HUES48 (cell line): ENCODE data around the gene ZDHHC8.

ENCODE experiments used
- H3K27ac ChIP-seq: one replicate; pipeline ENCODE4 v1.7.0; 2013; ENCODE audit warnings: low read depth, low read length, inconsistent platforms
- H3K27me3 ChIP-seq: 2 replicates; pipeline ENCODE4 v1.6.1; 2013; ENCODE audit warnings: mild to moderate bottlenecking, low read length; ENCODE audit not compliant: control insufficient read depth, insufficient read depth
- H3K36me3 ChIP-seq: 2 replicates; pipeline ENCODE4 v1.6.1; 2013; ENCODE audit warnings: low read length; ENCODE audit not compliant: control insufficient read depth, insufficient read depth
- H3K4me1 ChIP-seq: 2 replicates; pipeline ENCODE4 v1.6.1; 2013; ENCODE audit warnings: mild to moderate bottlenecking, low read length; ENCODE audit not compliant: control insufficient read depth, insufficient read depth
- H3K4me3 ChIP-seq: 2 replicates; pipeline ENCODE4 v1.5.1; 2013; ENCODE audit warnings: mild to moderate bottlenecking, low read depth, low read length
- H3K9ac ChIP-seq: 2 replicates; pipeline ENCODE4 v1.6.1; 2013; ENCODE audit warnings: mild to moderate bottlenecking, low read depth, low read length, moderate library complexity
- H3K9me3 ChIP-seq: 2 replicates; pipeline ENCODE4 v1.6.1; 2013; ENCODE audit warnings: low read length; ENCODE audit not compliant: control insufficient read depth, insufficient read depth

ZDHHC8 gene

DNA sequence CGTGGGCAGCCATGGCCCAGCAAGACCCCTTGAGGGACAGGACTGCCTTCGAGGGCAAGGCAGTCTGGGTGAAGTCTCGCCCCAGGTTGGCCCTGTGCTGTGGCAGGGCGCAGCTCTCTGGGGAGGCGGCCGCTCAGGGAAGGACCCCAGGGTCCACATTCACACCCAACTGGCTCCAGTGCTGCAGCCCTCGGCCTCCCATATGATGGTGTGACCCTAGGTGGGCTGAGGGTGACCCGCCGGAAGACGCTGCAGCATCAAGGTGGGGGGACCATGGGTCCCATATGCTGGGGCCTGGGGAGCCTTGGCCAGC, 47.3 kb downstream of the ZDHHC8 start:
- Histone ChIP-seq H3K4me3 (no peak overlapping the region), H3K4me1 (no peaks in the 10 kb centered on the region), H3K9ac (no peak overlapping the region), H3K36me3 (no peaks in the 10 kb centered on the region), H3K9me3 (no peaks in the 10 kb centered on the region), H3K27ac (no peak overlapping the region), H3K27me3 (no peaks in the 10 kb centered on the region)

GRCh38 chr22:20179455-20180244, 48.0 kb downstream of the ZDHHC8 start:
- Histone ChIP-seq H3K27ac (no peak overlapping the region), H3K36me3 (no peaks in the 10 kb centered on the region), H3K27me3 (no peaks in the 10 kb centered on the region), H3K9ac (no peak overlapping the region), H3K4me1 (no peaks in the 10 kb centered on the region), H3K9me3 (no peaks in the 10 kb centered on the region), H3K4me3 (no peak overlapping the region)

DNA sequence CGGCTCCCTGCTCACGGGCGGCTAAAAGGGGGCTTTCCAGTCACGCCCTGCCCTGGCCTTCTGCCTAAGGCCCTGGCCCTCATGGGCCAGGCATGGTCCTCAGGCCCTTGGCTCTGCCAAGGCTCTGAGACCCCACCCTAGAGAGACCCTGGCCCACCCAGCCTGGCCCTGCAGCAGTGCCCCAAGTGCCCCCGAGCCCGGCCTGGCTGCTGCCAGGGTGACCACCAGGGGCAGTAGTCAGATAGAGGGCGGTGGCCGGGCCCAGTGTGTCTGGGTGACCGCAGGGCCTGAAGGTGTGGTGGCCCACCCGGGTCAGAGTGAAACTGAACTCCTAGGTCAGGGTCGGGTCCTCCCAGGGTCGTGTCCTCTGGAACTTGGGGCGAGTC, 48.6 kb downstream of the ZDHHC8 start:
- H3K27me3 ChIP-seq = no peaks in the 10 kb centered on the region
- H3K4me3 ChIP-seq = no peak overlapping the region
- H3K36me3 ChIP-seq = no peaks in the 10 kb centered on the region
- no peaks in the 10 kb centered on the region for H3K4me1 ChIP-seq
- no peak overlapping the region for H3K27ac ChIP-seq
- H3K9ac ChIP-seq = no peak overlapping the region
- H3K9me3 ChIP-seq = no peaks in the 10 kb centered on the region

DNA sequence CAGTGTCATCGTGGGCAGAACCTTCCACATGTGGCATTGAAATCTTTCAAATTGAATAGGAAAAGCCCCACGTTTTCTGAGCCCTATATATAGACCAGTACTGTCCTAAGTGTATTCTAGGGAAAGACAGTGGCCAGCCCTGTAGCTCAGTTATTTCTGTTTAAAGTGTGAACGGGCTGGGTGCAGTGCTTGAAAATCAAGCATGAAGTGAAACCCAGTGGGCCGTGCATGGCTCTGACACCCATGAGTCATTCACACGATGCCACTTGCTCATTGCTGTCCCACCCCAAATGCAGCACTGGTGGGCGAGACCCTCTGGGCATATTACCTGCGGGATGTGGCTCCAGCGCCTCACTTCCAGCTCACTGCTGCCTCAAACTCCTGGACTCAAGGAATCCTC, 49.0 kb downstream of the ZDHHC8 start:
- no peaks in the 10 kb centered on the region for H3K9me3 ChIP-seq
- H3K36me3 ChIP-seq = no peaks in the 10 kb centered on the region
- no peak overlapping the region for H3K9ac ChIP-seq
- no peaks in the 10 kb centered on the region for H3K27me3 ChIP-seq
- no peaks in the 10 kb centered on the region for H3K4me1 ChIP-seq
- H3K27ac ChIP-seq = no peak overlapping the region
- H3K4me3 ChIP-seq = no peak overlapping the region

- Histone ChIP-seq H3K4me1 (0 out of 2 replicates have a peak, but pooled peaks cover 3% of the 10 kb centered on the region), H3K27ac (no peak overlapping the region), H3K27me3 (no peaks in the 10 kb centered on the region), H3K4me3 (no peak overlapping the region), H3K9me3 (no peaks in the 10 kb centered on the region), H3K9ac (no peak overlapping the region), H3K36me3 (no peaks in the 10 kb centered on the region)
These were observed 49.7 kb downstream of the ZDHHC8 start for GRCh38 chr22:20181194-20181883.

GRCh38 chr22:20181884-20182236, 50.3 kb downstream of the ZDHHC8 start:
- 0 out of 2 replicates have a peak, but pooled peaks cover 3% of the 10 kb centered on the region for H3K4me1 ChIP-seq
- no peak overlapping the region for H3K9ac ChIP-seq
- no peaks in the 10 kb centered on the region for H3K27me3 ChIP-seq
- no peaks in the 10 kb centered on the region for H3K9me3 ChIP-seq
- no peak overlapping the region for H3K27ac ChIP-seq
- H3K4me3 ChIP-seq = no peak overlapping the region
- H3K36me3 ChIP-seq = no peaks in the 10 kb centered on the region

GRCh38 chr22:20182365-20182764, 50.8 kb downstream of the ZDHHC8 start:
- Histone ChIP-seq H3K9me3 (no peaks in the 10 kb centered on the region), H3K4me1 (0 out of 2 replicates have a peak, but pooled peaks cover 7% of the 10 kb centered on the region), H3K36me3 (no peaks in the 10 kb centered on the region), H3K4me3 (no peak overlapping the region), H3K27me3 (no peaks in the 10 kb centered on the region), H3K9ac (no peak overlapping the region), H3K27ac (no peak overlapping the region)

GRCh38 chr22:20183101-20183500, 51.5 kb downstream of the ZDHHC8 start:
- no peak overlapping the region for H3K9ac ChIP-seq
- H3K36me3 ChIP-seq = no peaks in the 10 kb centered on the region
- no peaks in the 10 kb centered on the region for H3K9me3 ChIP-seq
- 0 out of 2 replicates have a peak, but pooled peaks cover 7% of the 10 kb centered on the region for H3K4me1 ChIP-seq
- H3K27me3 ChIP-seq = no peaks in the 10 kb centered on the region
- no peak overlapping the region for H3K27ac ChIP-seq
- no peak overlapping the region for H3K4me3 ChIP-seq

GRCh38 chr22:20183823-20184222, 52.2 kb downstream of the ZDHHC8 start:
- Histone ChIP-seq H3K27ac (no peak overlapping the region), H3K4me3 (no peak overlapping the region), H3K4me1 (0 out of 2 replicates have a peak, but pooled peaks cover 7% of the 10 kb centered on the region), H3K36me3 (no peaks in the 10 kb centered on the region), H3K9me3 (no peaks in the 10 kb centered on the region), H3K9ac (no peak overlapping the region), H3K27me3 (no peaks in the 10 kb centered on the region)

DNA sequence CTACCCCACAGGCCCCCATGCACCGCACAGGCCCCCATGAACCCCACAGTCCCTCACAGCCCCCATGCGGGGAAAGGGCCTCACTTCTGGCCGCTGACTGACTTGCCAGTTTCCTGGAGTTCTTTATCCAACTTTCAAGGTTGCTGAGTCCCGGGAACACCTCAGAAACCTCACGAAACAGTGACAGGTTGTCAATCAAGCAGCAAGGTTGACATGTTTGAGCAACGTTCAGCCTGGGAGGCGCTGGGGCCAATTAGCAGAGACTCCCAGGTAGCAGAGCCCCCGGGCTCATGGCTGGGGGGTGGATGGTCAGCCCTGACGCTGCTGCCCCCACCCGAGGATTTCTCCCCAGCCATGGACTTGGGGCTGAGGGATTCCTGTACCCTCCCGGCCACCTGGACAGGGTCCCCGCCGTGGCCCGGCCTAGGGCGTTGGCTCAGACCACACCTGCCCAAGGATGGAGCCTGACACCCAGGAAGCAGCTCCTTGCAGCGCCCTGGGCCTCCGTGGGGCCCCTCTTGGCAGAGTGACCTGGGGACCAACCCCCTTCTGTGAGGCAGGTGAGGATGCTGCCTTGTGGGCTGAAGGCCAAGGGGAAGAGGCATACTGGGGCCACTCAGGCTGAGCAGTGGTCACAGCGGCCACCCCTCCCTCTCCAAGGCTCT, 53.0 kb downstream of the ZDHHC8 start:
- Histone ChIP-seq H3K27me3 (no peaks in the 10 kb centered on the region), H3K9ac (no peak overlapping the region), H3K9me3 (no peaks in the 10 kb centered on the region), H3K36me3 (no peaks in the 10 kb centered on the region), H3K4me3 (no peak overlapping the region), H3K4me1 (0 out of 2 replicates have a peak, but pooled peaks cover 7% of the 10 kb centered on the region), H3K27ac (no peak overlapping the region)

- H3K9me3 ChIP-seq = no peaks in the 10 kb centered on the region
- H3K27me3 ChIP-seq = no peaks in the 10 kb centered on the region
- H3K4me3 ChIP-seq = no peak overlapping the region
- H3K9ac ChIP-seq = no peak overlapping the region
- no peaks in the 10 kb centered on the region for H3K36me3 ChIP-seq
- H3K27ac ChIP-seq = no peak overlapping the region
- H3K4me1 ChIP-seq = 0 out of 2 replicates have a peak, but pooled peaks cover 7% of the 10 kb centered on the region
These were observed 54.1 kb downstream of the ZDHHC8 start for GRCh38 chr22:20185750-20186149.
